Heart left ventricle (tissue), 16 donors: ENCODE data around the gene GRK5. TPM values are rescaled to one million over a fixed set of nuclear protein-coding genes. Genes with fewer than 3 reads are reported as not detected.

Source experiments
- ATAC-seq, 4 donors: fragments of 200-7000 bp; cut with Tn5 transposase; one replicate each; pipeline ENCODE4 v1.9.1; 2020 to 2022; ENCODE audit warnings: moderate library complexity in 4 of 4, mild to moderate bottlenecking in 3 of 4, moderate number of reproducible peaks in 1 of 4
- DNase-seq, 5 donors: peaks; one replicate each; pipeline ENCODE4 v3.0.0-alpha.2; 2020
- H3K27ac ChIP-seq, 12 donors: fragments of 200-600 bp; sonication (generic) in 4 of 12; one replicate each; pipeline versions ENCODE4 v1.5.0 to v1.8.0; 2016 to 2022; ENCODE audit warnings: mild to moderate bottlenecking in 2 of 12
- H3K27me3 ChIP-seq, 9 donors: fragments of 200-600 bp; sonication (generic) in 2 of 9; one replicate each; pipeline versions ENCODE4 v1.5.1 to v1.8.0; 2016 to 2022; ENCODE audit warnings: mild to moderate bottlenecking in 3 of 9
- H3K36me3 ChIP-seq, 9 donors: fragments of 200-600 bp; sonication (generic) in 2 of 9; one replicate each; pipeline versions ENCODE4 v1.5.0 to v1.8.0; 2018 to 2022; ENCODE audit warnings: mild to moderate bottlenecking in 2 of 9
- H3K4me1 ChIP-seq, 12 donors: fragments of 200-600 bp; sonication (generic) in 4 of 12; one replicate each; pipeline versions ENCODE4 v1.5.0 to v1.8.0; 2016 to 2022; ENCODE audit warnings: mild to moderate bottlenecking in 3 of 12
- H3K4me3 ChIP-seq, 12 donors: fragments of 200-600 bp; sonication (generic) in 4 of 12; one replicate each; pipeline versions ENCODE4 v1.5.0 to v1.8.0; 2017 to 2022; ENCODE audit warnings: mild to moderate bottlenecking in 9 of 12, moderate library complexity in 4 of 12
- H3K9me3 ChIP-seq, 12 donors: fragments of 200-600 bp; sonication (generic) in 4 of 12; one replicate each; pipeline versions ENCODE4 v1.5.0 to v1.8.0; 2016 to 2022; ENCODE audit warnings: mild to moderate bottlenecking in 1 of 12
- POLR2A ChIP-seq, 2 donors: fragments of 450-650 bp; IDR thresholded peaks; one replicate each; pipeline ENCODE4 v1.6.1; 2017; ENCODE audit warnings: antibody characterized with exemption in 2 of 2, mild to moderate bottlenecking in 2 of 2, moderate library complexity in 2 of 2
- WGBS, 4 donors: extraction: QIAGEN DNeasy Blood & Tissue Kit in 2 of 4; methylation state at CpG; one replicate each; pipeline versions ENCODE4 v1.1.5 to v1.1.7; 2013 to 2018; 5-methylcytosine and 5-hydroxymethylcytosine counted together
- intact Hi-C, 10 donors: fragments of 100-400 bp; cut with DNase I; formaldehyde crosslinking; loops; one replicate each; pipeline versions ENCODE4 v1.11.1 to v1.14.2; 2022
- microRNA-seq, 4 donors: library from miRNA; unstranded; fragments of <30 nt; microRNA quantifications; one replicate each; pipeline versions ENCODE4 to v1.2.0, GENCODE V29; 2017 to 2020
- polyA plus RNA-seq, 2 donors: library from polyadenylated mRNA; stranded (reverse); fragments of 200-250 nt; gene quantifications; one replicate each; pipeline ENCODE4 v1.2.3, GENCODE V29; 2013
- total RNA-seq, 9 donors: library from RNA; depleted of rRNA in 2 of 9; stranded (reverse); fragments of >200 nt in 2 of 9; fragmentation: NEBNext Ultra II Directional in 3 of 9; extraction: Animal tissue kit (Norgen Biotek cat#: 25700) in 3 of 9; gene quantifications; one replicate each; pipeline versions ENCODE4 v1.1.0 to v1.2.4, GENCODE V29; 2016 to 2023
- TF ChIP-seq, protein P1 (sequence below), 12 donors: fragments of 200-600 bp; sonication (generic) in 4 of 12; IDR thresholded peaks; one replicate each; pipeline versions ENCODE4 v1.5.0 to v1.8.0; 2018 to 2022; ENCODE audit warnings: antibody characterized with exemption in 12 of 12, mild to moderate bottlenecking in 5 of 12
- donor health status: ischemic (EF 13 %, LVEDD 7.1; RV severe dilation, severe dysfunction).
- donor health status: healthy with polysubstance abuse.
- donor health status: DM: no; HTN: yes; CAD: no.
- donor health status: DM: no; HTN: no; CAD: no.
- donor health status: ischemic (EF 25% LVEDD 6.9; RV normal size, moderate dysfunction).
- donor health status: ischemic (EF 25% LVEDD 5.7; RV mildly dilated, moderate dysfunction).
- donor health status: healthy.
- donor health status: DM: yes; HTN: yes; CAD: no.
- donor health status: ischemic (EF 35%, LVEDD 5.7; RV mildly dilated, moderate dysfunction).
- donor health status: nonischemic (EF 11% LVEDD 7.7; RV severe dilation, severe dysfunction).
- donor health status: DM: yes; HTN: yes; CAD: no.
- donor health status: PGD.
- donor health status: ischemic (EF 29% LVEDD 5.4; RV normal size, mild dysfunction).
- donor health status: nonischemic (EF 23%, LVEDD 6.1; RV moderate dilation, normal function).

The GRK5 gene
- total and polyA plus RNA-seq, 11 donors = 13.1 to 58.0 (median 30.2) TPM

DNA sequence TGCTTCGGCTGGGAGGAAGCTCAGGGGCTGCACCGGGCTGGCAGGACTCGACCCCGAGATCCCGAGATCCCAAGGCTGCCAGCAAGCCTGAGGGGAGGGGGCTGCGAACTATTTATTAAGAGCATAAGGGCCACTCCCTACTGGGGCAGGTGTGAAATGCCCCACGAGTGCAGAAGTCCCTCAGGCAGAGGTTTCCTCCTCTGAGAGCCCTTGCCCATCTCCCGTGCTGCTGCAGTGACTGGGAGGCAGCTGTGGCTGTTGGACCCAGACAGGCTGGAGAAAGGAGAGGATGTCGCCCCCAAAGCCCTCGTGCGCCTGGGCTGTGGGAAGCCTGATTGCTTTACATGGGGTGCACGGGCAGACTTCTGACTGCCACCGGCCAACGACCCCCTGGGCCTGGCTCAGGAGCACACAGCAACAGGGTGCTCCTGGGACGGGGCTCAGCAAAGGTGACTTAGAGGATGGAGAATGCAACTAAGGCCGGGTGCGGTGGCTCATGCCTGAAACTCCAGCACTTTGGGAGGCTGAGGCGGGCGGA is 295.3 kb downstream of the GRK5 start:
- WGBS, 4 donors = 68 to 78% (median 71%) methylated on average over 19 of the region's 19 CpGs
- peaks cover 0 to 42% (median 0%) of the 10 kb centered on the region in 9 donors for H3K36me3 ChIP-seq
- H3K27me3 ChIP-seq = no peaks in the 10 kb centered on the region
- TF ChIP-seq POLR2A (IDR thresholded peaks at IDR 0.05) = no peak
- TF ChIP-seq, protein P1, sequence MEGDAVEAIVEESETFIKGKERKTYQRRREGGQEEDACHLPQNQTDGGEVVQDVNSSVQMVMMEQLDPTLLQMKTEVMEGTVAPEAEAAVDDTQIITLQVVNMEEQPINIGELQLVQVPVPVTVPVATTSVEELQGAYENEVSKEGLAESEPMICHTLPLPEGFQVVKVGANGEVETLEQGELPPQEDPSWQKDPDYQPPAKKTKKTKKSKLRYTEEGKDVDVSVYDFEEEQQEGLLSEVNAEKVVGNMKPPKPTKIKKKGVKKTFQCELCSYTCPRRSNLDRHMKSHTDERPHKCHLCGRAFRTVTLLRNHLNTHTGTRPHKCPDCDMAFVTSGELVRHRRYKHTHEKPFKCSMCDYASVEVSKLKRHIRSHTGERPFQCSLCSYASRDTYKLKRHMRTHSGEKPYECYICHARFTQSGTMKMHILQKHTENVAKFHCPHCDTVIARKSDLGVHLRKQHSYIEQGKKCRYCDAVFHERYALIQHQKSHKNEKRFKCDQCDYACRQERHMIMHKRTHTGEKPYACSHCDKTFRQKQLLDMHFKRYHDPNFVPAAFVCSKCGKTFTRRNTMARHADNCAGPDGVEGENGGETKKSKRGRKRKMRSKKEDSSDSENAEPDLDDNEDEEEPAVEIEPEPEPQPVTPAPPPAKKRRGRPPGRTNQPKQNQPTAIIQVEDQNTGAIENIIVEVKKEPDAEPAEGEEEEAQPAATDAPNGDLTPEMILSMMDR (IDR thresholded peaks at IDR 0.05) = no peak
- no peak for ATAC-seq
- DNase-seq = no peak
- H3K4me1 ChIP-seq = peaks cover 0 to 4% (median 0%) of the 10 kb centered on the region in 12 donors
- peak overlapping the region in 1 of 12 donors; percentile 64 for H3K27ac ChIP-seq
- intact Hi-C loops = no loop called here
- H3K4me3 ChIP-seq = no peak overlapping the region
- H3K9me3 ChIP-seq = no peaks in the 10 kb centered on the region

DNA sequence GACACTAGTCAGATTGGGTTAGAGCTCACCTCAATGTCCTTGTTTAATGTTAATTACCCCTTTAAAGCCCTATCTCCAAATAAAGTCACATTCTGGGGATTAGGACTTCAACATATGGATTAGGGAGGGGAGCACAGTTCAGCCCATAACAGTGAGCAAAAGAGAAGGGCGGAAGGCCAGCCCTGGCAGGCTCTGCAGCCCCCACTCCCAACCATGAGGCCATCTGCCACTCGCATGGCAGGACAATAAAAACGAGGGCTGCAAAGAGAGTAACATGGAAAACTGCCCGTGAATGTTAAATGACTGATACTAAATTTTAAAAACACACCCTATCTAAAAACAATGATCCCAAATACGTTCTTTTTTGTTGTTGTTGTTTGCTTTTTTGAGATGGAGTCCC is 296.4 kb downstream of the GRK5 start:
- H3K4me3 ChIP-seq = no peak overlapping the region
- no peak overlapping the region for H3K27ac ChIP-seq
- no peak for TF ChIP-seq POLR2A (IDR thresholded peaks at IDR 0.05)
- ATAC-seq (no peak), DNase-seq (no peak)
- no peaks in the 10 kb centered on the region for H3K9me3 ChIP-seq
- intact Hi-C loops = no loop called here
- 90 to 95% (median 93%) methylated on average over 5 of the region's 5 CpGs for WGBS, 4 donors
- H3K4me1 ChIP-seq = peaks cover 0 to 4% (median 0%) of the 10 kb centered on the region in 12 donors
- H3K36me3 ChIP-seq = peaks cover 0 to 42% (median 0%) of the 10 kb centered on the region in 9 donors
- H3K27me3 ChIP-seq = no peaks in the 10 kb centered on the region

DNA sequence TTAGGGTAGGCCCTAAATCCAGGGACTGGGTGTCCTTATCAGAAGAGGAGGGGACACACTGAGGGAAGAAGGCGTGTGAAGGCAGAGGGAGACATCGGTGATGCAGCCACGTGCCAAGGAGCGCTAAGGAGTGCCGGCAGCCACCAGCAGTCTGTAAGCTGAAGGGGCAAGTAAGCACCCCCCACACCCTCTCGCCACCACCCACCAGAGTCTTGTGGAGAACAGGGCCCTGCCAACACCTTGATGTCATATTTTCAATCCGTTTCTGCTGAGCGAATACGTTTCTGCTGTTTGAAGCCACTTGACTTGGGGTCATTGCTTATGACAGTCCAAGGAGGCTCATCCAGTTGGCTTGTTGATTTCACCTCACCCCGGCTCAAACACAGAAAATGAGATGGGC is 297.3 kb downstream of the GRK5 start:
- Histone ChIP-seq H3K36me3 (peaks cover 0 to 33% (median 0%) of the 10 kb centered on the region in 9 donors), H3K4me3 (no peak overlapping the region), H3K4me1 (peaks cover 0 to 4% (median 0%) of the 10 kb centered on the region in 12 donors), H3K27ac (peak overlapping the region in 1 of 12 donors; percentile 26), H3K27me3 (no peaks in the 10 kb centered on the region), H3K9me3 (no peaks in the 10 kb centered on the region)
- DNase-seq (no peak), ATAC-seq (no peak)
- 89 to 95% (median 93%) methylated on average over 10 of the region's 10 CpGs for WGBS, 4 donors
- intact Hi-C loops = no loop called here
- TF ChIP-seq, protein P1 (IDR thresholded peaks at IDR 0.05) = no peak
- no peak for TF ChIP-seq POLR2A (IDR thresholded peaks at IDR 0.05)

DNA sequence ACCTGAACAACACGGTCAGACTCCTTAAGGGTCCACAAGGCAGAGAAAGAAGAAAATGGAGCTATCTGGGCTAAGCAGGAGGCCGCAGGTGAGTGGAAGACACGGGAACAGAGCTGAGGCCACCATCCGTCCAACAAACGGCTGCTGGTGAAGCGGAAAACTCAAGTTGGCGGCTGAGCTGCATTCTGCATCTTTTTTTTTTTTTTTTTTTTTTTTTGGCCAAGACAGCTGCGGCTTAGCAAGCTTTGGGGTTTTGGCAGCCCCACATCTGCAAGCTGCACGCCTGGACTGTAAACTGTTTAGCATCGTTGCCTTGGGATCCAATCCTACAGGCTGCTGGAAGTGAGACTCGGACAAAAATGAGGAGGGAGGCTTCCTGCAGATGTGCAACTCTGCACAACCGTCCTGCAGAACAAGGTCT is 297.8 kb downstream of the GRK5 start:
- 76 to 84% (median 79%) methylated on average over 12 of the region's 12 CpGs for WGBS, 4 donors
- DNase-seq = peak in 2 of 5 donors; percentile 33
- ATAC-seq = no peak
- H3K27ac ChIP-seq = peak overlapping the region in 1 of 12 donors; percentile 26
- H3K36me3 ChIP-seq = peaks cover 0 to 30% (median 0%) of the 10 kb centered on the region in 9 donors
- no peaks in the 10 kb centered on the region for H3K27me3 ChIP-seq
- no peaks in the 10 kb centered on the region for H3K9me3 ChIP-seq
- no peak for TF ChIP-seq POLR2A (IDR thresholded peaks at IDR 0.05)
- TF ChIP-seq, protein P1 (IDR thresholded peaks at IDR 0.05) = no peak
- intact Hi-C loops = no loop called here
- H3K4me3 ChIP-seq = no peak overlapping the region
- H3K4me1 ChIP-seq = peaks cover 0 to 4% (median 0%) of the 10 kb centered on the region in 12 donors

Small RNAs within 50 kb of the gene (microRNA-seq; reads per million reads assigned to microRNA genes)
- 0 to 0.06 (median 0) reads per million in 4 donors for gene MIR4681

Other genes starting within 250 kb of the GRK5 start
- gene NANOS1, start 177.9 kb upstream of the GRK5 start, total RNA-seq = 10 to 100 TPM in 4 of 9 donors, 1 to 10 TPM in 5; 3.3 to 35.5 (median 8.8) TPM
- 10 to 100 TPM in 1 of 2 donors, 1 to 10 TPM in 1; 7.1 to 41.4 TPM for gene NANOS1, start 177.9 kb upstream of the GRK5 start, polyA plus RNA-seq
- 100 to 1,000 TPM in 6 of 9 donors, 10 to 100 TPM in 3; 80.3 to 143 (median 110) TPM for gene EIF3A, start 126.8 kb upstream of the GRK5 start, total RNA-seq
- 10 to 100 TPM; 41.9 to 92.2 TPM for gene EIF3A, start 126.8 kb upstream of the GRK5 start, polyA plus RNA-seq
- gene DENND10, start 103.5 kb upstream of the GRK5 start, total RNA-seq = 10 to 100 TPM; 20.9 to 31.0 (median 24.4) TPM
- 10 to 100 TPM in 1 of 2 donors, 1 to 10 TPM in 1; 7.9 to 18.2 TPM for gene DENND10, start 103.5 kb upstream of the GRK5 start, polyA plus RNA-seq
- 10 to 100 TPM; 33.2 to 48.9 (median 39.6) TPM for gene SFXN4, start 41.9 kb upstream of the GRK5 start, total RNA-seq
- 10 to 100 TPM; 60.6 to 68.5 TPM for gene SFXN4, start 41.9 kb upstream of the GRK5 start, polyA plus RNA-seq
- gene PRDX3, start 28.8 kb upstream of the GRK5 start, total RNA-seq = 100 to 1,000 TPM; 199 to 385 (median 267) TPM
- gene PRDX3, start 28.8 kb upstream of the GRK5 start, polyA plus RNA-seq = 100 to 1,000 TPM; 130 to 257 TPM